Loucy (cell line): ENCODE data around the gene RNF32.
"Not testable (repeated sequence)": the region's sequence is repeated elsewhere in the genome, so short reads cannot be mapped to it uniquely, and the experiment has no call there.

Source experiments
- H2AFZ ChIP-seq: fragments of 200-600 bp; sonication (generic); 2 replicates; pipeline ENCODE4 v1.6.0; 2016; ENCODE audit warnings: antibody characterized with exemption, mild to moderate bottlenecking, low read length, moderate library complexity
- H3F3A ChIP-seq: fragments of 200-600 bp; 2 replicates; pipeline ENCODE4 v1.6.0; 2016; ENCODE audit warnings: antibody characterized with exemption, low read depth, mild to moderate bottlenecking
- H3K27me3 ChIP-seq: fragments of 200-600 bp; sonication (generic); 2 replicates; pipeline ENCODE4 v1.6.1; 2014; ENCODE audit warnings: low read length, mild to moderate bottlenecking; ENCODE audit not compliant: insufficient read depth, poor library complexity, severe bottlenecking
- H3K36me3 ChIP-seq: fragments of 200-600 bp; sonication (generic); 2 replicates; pipeline ENCODE4 v1.6.1; 2016; ENCODE audit warnings: low read length; ENCODE audit not compliant: insufficient read depth
- H3K4me1 ChIP-seq: fragments of 200-600 bp; sonication (generic); 2 replicates; pipeline ENCODE4 v1.5.1; 2014; ENCODE audit warnings: low read length, mild to moderate bottlenecking; ENCODE audit not compliant: insufficient read depth, poor library complexity, severe bottlenecking
- H3K4me2 ChIP-seq: fragments of 200-600 bp; sonication (generic); 2 replicates; pipeline ENCODE4 v1.6.0; 2014; ENCODE audit warnings: antibody characterized with exemption, low read length, low read depth, mild to moderate bottlenecking; ENCODE audit not compliant: poor library complexity, severe bottlenecking
- H3K4me3 ChIP-seq: fragments of 200-600 bp; sonication (generic); 2 replicates; pipeline ENCODE4 v1.5.1; 2014; ENCODE audit warnings: low read length, mild to moderate bottlenecking, mixed read lengths; ENCODE audit not compliant: poor library complexity, severe bottlenecking
- H3K79me2 ChIP-seq: fragments of 200-600 bp; sonication (generic); 2 replicates; pipeline ENCODE4 v1.6.1; 2014; ENCODE audit warnings: low read length; ENCODE audit not compliant: insufficient read depth
- H3K9ac ChIP-seq: fragments of 200-600 bp; sonication (generic); 2 replicates; pipeline ENCODE4 v1.6.0; 2014; ENCODE audit warnings: mild to moderate bottlenecking, low read depth, low read length, moderate library complexity; ENCODE audit not compliant: poor library complexity, severe bottlenecking
- H3K9me2 ChIP-seq: fragments of 200-600 bp; sonication (generic); replicated peaks from 2 replicates; pipeline ENCODE4 v1.6.1; 2016; ENCODE audit warnings: low read depth, low read length, mixed read lengths
- H3K9me3 ChIP-seq: fragments of 200-600 bp; sonication (generic); 2 replicates; pipeline ENCODE4 v1.6.1; 2014; ENCODE audit warnings: mild to moderate bottlenecking, antibody characterized with exemption, low read length, low read depth; ENCODE audit not compliant: insufficient read depth
- H4K20me1 ChIP-seq: fragments of 200-600 bp; sonication (generic); 2 replicates; pipeline ENCODE4 v1.6.0; 2014; ENCODE audit warnings: antibody characterized with exemption, low read length, mild to moderate bottlenecking; ENCODE audit not compliant: insufficient read depth, poor library complexity, severe bottlenecking
- EZH2phosphoT487 ChIP-seq: fragments of 200-600 bp; IDR thresholded peaks from 2 replicates; pipeline ENCODE4 v1.6.1; 2018; ENCODE audit warnings: antibody characterized with exemption, mild to moderate bottlenecking, moderate library complexity, borderline replicate concordance
- TF ChIP-seq, protein P1 (sequence below): fragments of 200-600 bp; sonication (generic); conservative IDR thresholded peaks from 2 replicates; pipeline ENCODE4 v1.5.1; 2014; ENCODE audit warnings: mild to moderate bottlenecking, antibody characterized with exemption, low read length

RNF32 gene

DNA sequence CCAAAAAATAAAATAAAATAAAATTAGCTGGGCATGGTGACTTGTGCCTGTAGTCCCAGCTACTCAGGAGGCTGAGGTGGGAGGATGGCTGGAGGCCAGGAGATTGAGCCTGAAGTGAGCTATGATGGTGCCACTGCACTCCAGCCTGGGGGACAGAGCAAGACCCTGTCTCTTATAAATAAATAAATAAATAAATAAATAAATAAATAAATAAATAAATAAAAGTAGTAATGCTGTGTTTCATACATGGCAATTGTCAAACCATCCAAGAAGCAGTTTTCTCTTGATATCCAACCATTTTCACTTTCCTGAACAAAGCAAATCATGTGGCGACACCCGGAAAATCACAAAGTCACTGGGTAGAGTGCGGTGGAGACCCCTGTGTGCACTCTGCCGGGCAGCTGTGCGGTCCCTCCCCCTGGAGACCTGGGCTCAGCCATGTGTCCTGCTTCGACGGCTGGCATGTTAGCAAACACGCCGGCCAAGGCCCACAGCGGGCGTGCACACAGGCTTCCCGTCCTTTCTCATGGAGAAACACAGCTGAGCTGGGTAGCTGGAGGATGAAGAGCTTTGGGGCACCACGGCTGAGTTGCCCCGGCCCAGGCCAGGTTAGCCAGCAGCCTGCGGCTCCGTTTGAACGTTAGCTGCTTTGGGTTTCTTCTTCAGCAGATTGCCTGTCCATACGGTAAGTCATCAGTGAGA lies 22.3 kb upstream of the RNF32 start:
- no peak overlapping the region for H3K4me3 ChIP-seq
- no peak overlapping the region for H3K9ac ChIP-seq
- no peak overlapping the region for H3K4me2 ChIP-seq
- no peaks in the 10 kb centered on the region for H3K9me2 ChIP-seq
- no peaks in the 10 kb centered on the region for H3K79me2 ChIP-seq
- H4K20me1 ChIP-seq = no peaks in the 10 kb centered on the region
- H3K9me3 ChIP-seq = 0 out of 2 replicates have a peak, but pooled peaks cover 3% of the 10 kb centered on the region
- TF ChIP-seq, protein P1, sequence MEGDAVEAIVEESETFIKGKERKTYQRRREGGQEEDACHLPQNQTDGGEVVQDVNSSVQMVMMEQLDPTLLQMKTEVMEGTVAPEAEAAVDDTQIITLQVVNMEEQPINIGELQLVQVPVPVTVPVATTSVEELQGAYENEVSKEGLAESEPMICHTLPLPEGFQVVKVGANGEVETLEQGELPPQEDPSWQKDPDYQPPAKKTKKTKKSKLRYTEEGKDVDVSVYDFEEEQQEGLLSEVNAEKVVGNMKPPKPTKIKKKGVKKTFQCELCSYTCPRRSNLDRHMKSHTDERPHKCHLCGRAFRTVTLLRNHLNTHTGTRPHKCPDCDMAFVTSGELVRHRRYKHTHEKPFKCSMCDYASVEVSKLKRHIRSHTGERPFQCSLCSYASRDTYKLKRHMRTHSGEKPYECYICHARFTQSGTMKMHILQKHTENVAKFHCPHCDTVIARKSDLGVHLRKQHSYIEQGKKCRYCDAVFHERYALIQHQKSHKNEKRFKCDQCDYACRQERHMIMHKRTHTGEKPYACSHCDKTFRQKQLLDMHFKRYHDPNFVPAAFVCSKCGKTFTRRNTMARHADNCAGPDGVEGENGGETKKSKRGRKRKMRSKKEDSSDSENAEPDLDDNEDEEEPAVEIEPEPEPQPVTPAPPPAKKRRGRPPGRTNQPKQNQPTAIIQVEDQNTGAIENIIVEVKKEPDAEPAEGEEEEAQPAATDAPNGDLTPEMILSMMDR = no peak
- TF ChIP-seq EZH2phosphoT487 = no peak
- H3K36me3 ChIP-seq = no peaks in the 10 kb centered on the region
- H2AFZ ChIP-seq = no peak overlapping the region
- H3K4me1 ChIP-seq = no peaks in the 10 kb centered on the region
- no peaks in the 10 kb centered on the region for H3F3A ChIP-seq
- H3K27me3 ChIP-seq = no peaks in the 10 kb centered on the region

DNA sequence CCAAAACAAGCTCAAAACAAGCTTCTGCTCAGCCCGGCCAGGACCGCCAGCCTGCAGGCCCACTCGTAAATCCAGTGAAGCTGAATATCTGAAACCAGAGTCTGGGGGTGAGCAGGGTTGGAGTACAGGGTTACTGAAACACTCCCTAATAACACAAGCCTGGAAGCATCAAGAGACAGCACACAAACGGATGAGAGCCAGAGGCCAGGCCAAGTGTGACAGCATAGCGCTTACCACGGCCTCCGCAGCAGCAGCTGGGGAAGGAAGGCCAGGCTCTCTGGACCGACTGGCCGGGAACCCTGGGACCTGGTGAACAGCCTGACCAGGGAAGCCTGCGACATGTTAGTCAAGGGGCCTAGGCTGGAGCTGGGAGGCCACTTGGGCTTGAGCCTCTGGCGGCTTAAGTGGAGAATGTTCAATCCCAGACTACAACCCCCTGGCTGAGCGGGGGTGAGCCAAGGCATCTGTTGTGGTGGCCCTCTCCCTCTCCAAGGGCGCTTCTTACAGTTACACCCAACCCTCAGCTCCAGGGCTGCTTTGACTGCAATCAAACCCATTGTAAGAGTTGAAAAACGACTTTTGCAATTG lies 21.7 kb upstream of the RNF32 start:
- no peak overlapping the region for H2AFZ ChIP-seq
- H3K4me2 ChIP-seq = no peak overlapping the region

DNA sequence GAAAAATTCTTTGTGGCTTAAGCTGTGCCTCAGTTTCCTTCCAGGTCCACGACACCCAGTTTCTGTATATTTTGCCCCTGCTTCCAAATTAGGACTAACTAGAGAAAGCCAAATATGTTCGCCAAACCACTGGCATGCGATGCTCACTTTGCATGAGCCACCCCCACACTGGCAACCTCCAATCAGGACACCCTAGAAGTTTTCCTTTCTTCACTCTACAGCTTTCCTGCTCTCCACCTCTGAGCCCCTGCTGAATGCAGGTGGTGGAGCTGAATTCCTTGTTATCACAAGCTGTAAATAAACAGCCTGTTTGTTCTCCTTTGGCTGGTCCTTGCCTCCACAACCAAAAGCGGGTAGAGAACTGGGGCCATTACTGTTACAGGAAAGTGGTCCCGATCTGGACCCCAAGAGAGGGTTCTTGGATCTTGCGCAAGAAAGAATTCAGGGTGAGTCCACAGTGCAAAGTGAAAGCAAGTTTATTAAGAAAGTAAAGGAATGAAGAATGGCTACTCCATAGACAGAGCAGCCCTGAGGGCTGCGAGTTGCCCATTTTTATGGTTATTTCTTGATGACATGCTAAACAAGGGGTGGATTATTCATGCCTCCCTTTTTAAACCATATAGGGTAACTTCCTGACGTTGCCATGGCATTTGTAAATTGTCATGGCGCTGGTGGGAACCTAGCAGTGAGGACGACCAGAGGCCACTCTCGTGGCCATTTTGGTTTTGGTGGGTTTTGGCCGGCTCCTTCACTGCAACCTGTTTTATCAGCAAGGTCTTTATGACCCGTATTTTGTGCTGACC lies 20.9 kb upstream of the RNF32 start:
- not testable (repeated sequence) for H3K4me2 ChIP-seq, H3K36me3 ChIP-seq, H3K4me1 ChIP-seq, H2AFZ ChIP-seq, H3K9me3 ChIP-seq, H3K9ac ChIP-seq, H3F3A ChIP-seq, H3K9me2 ChIP-seq, H3K79me2 ChIP-seq, H4K20me1 ChIP-seq, H3K4me3 ChIP-seq, H3K27me3 ChIP-seq

More for the DNA sequence above, 21.7 kb upstream of the RNF32 start:
- Histone ChIP-seq H3K9ac (no peak overlapping the region), H3K79me2 (no peaks in the 10 kb centered on the region), H3K4me3 (no peak overlapping the region), H3K4me1 (no peaks in the 10 kb centered on the region), H4K20me1 (no peaks in the 10 kb centered on the region), H3K27me3 (no peaks in the 10 kb centered on the region), H3K36me3 (no peaks in the 10 kb centered on the region), H3K9me3 (0 out of 2 replicates have a peak, but pooled peaks cover 3% of the 10 kb centered on the region), H3F3A (no peaks in the 10 kb centered on the region), H3K9me2 (no peaks in the 10 kb centered on the region)
- TF ChIP-seq, protein P1 = no peak
- TF ChIP-seq EZH2phosphoT487 = no peak
